BLaER1 (cell line): ENCODE results near the gene PTGDS.
"Not testable (repeated sequence)": the region's sequence is repeated elsewhere in the genome, so short reads cannot be mapped to it uniquely, and the experiment has no call there.

Experiments used
- H3K27ac ChIP-seq: shearing (Covaris generic); formaldehyde crosslinking; 2 replicates; pipeline ENCODE4 v1.8.1; 2022
- H3K27me3 ChIP-seq: shearing (Covaris generic); formaldehyde crosslinking; 2 replicates; pipeline ENCODE4 v1.8.1; 2022
- H3K36me3 ChIP-seq: shearing (Covaris generic); formaldehyde crosslinking; 2 replicates; pipeline ENCODE4 v1.8.1; 2022
- H3K4me1 ChIP-seq: shearing (Covaris generic); formaldehyde crosslinking; 2 replicates; pipeline ENCODE4 v1.8.1; 2022
- H3K4me2 ChIP-seq: shearing (Covaris generic); formaldehyde crosslinking; 2 replicates; pipeline ENCODE4 v1.8.1; 2022
- H3K4me3 ChIP-seq: shearing (Covaris generic); formaldehyde crosslinking; 2 replicates; pipeline ENCODE4 v1.8.1; 2022
- H3K9ac ChIP-seq: shearing (Covaris generic); formaldehyde crosslinking; 2 replicates; pipeline ENCODE4 v1.8.1; 2022
- H3K9me3 ChIP-seq: shearing (Covaris generic); formaldehyde crosslinking; 2 replicates; pipeline ENCODE4 v1.8.1; 2022
- H4K20me1 ChIP-seq: shearing (Covaris generic); formaldehyde crosslinking; 2 replicates; pipeline ENCODE4 v1.8.1; 2022
- Cebpa-rat ChIP-seq: shearing (Covaris generic); IDR thresholded peaks from 2 replicates; pipeline ENCODE4 v1.8.1; 2022

PTGDS gene

GRCh38 chr9:136996361-136997292 lies 19.3 kb downstream of the PTGDS start, which contains the start of gene CLIC3:
Gene CLIC3 (minus strand): TSS chr9:136996568. CDS start chr9:136996543, 25 bp downstream.
- peaks cover 24% of the 10 kb centered on the region for H4K20me1 ChIP-seq
- H3K4me3 ChIP-seq: no peak within 1 kb of the TSS
- peak within 1 kb of the TSS; percentile 46; the same call in 1 of the 2 replicates for H3K27ac ChIP-seq
- H3K36me3 ChIP-seq: peaks cover 15% of the 10 kb centered on the region
- peak within 1 kb of the TSS; percentile 84 for H3K4me2 ChIP-seq
- no peaks in the 10 kb centered on the region for H3K9me3 ChIP-seq
- no peak for TF ChIP-seq Cebpa-rat
- H3K4me1 ChIP-seq: peaks cover 77% of the 10 kb centered on the region
- H3K9ac ChIP-seq: peak within 1 kb of the TSS; percentile 66
- H3K27me3 ChIP-seq: no peaks in the 10 kb centered on the region

GRCh38 chr9:136997371-136997770 lies 20.1 kb downstream of the PTGDS start:
- peak overlapping the region; percentile 84 for H3K4me2 ChIP-seq
- H3K27ac ChIP-seq: no peak overlapping the region
- H3K27me3 ChIP-seq: no peaks in the 10 kb centered on the region
- peaks cover 24% of the 10 kb centered on the region for H4K20me1 ChIP-seq
- H3K9me3 ChIP-seq: no peaks in the 10 kb centered on the region
- H3K4me3 ChIP-seq: no peak overlapping the region
- no peak for TF ChIP-seq Cebpa-rat
- peaks cover 75% of the 10 kb centered on the region for H3K4me1 ChIP-seq
- H3K36me3 ChIP-seq: peaks cover 15% of the 10 kb centered on the region
- H3K9ac ChIP-seq: no peak overlapping the region

- Histone ChIP-seq H3K27ac (no peak overlapping the region), H4K20me1 (peaks cover 20% of the 10 kb centered on the region), H3K4me3 (no peak overlapping the region), H3K27me3 (no peaks in the 10 kb centered on the region), H3K9me3 (no peaks in the 10 kb centered on the region), H3K36me3 (peaks cover 15% of the 10 kb centered on the region), H3K4me2 (peak overlapping the region; percentile 84), H3K9ac (no peak overlapping the region), H3K4me1 (peaks cover 72% of the 10 kb centered on the region)
- TF ChIP-seq Cebpa-rat: no peak
These were observed 20.5 kb downstream of the PTGDS start for GRCh38 chr9:136997830-136998234.

DNA sequence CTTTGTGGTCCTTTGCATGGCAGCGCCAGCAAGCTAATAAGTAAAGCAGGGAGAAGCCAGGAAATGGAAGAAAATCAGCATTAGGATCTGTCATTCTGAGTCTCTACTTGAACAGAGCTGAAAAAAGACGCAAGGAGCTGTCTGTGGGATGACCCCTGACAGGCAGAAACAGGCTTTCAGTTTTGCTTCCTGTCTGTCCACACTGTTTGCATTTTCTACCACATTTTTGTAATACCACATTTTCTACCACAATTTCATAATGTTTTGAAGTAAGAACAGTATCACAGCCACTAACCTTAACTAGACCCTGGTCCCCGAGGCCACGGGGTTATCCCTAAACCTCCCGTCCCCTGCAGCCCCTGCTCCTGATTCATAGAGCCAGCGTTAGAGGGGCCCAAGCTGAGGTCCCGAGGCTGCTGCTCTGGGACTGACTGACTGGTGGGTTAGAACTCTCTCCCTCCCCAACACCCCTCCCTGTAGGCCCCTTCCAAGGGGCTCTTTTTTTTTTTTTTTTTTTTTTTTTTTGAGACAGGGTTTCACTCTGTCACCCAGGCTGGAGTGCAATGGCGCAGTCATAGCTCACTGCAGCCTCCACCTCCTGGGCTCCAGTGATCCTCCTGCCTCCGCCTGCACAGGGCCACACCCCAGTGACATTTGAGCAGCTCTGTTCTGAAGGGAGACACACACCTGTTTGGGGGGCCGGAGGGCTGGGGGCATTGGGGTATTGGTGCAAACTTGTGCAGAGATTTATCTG lies 23.1 kb downstream of the PTGDS start:
- Histone ChIP-seq H3K4me3 (no peak overlapping the region), H3K27me3 (no peaks in the 10 kb centered on the region), H3K9me3 (peaks cover 11% of the 10 kb centered on the region; the same call in 1 of the 2 replicates), H3K4me1 (peaks cover 53% of the 10 kb centered on the region), H3K9ac (no peak overlapping the region), H3K27ac (0 out of 2 replicates have a peak overlapping the region, but pooled peaks have one; percentile 2), H3K4me2 (peak overlapping the region; percentile 46), H3K36me3 (no peaks in the 10 kb centered on the region), H4K20me1 (0 out of 2 replicates have a peak, but pooled peaks cover 5% of the 10 kb centered on the region)
- no peak for TF ChIP-seq Cebpa-rat

DNA sequence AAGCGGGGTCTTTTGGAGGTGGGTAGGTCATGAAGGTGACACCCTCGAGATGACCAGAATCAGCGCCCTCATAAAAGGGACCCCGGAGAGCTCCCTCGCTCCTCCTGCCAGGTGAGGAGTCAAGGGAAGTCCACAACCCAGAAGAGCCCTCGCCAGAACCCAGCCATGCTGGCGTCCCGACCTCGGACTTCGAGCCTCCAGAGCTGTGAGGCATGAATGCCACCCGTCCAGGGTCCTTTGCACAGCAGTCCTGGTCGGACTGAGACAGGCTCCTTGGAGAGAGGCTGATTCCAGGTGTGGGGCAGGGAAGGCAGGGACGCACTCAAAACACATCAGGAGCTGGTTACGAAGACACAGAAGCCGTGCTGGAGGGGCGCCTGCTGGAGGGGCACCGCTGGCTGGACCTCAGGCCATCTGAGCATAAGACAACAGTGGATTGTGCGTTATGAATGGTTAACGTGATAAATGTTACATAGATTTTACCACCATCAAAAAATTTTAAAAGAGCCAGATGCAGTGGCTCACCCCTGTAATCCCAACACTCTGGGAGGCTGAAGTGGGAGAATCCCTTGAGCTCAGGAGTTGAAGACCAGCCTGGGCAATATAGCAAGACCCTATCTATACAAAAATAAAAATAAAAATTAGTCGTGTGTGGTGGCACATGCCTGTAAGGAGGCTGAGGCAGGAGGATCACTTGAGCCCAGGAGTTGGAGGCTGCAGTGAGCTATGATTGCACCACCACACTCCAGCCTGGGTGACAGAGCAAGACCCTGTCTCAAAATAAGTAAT lies 24.7 kb downstream of the PTGDS start:
- Histone ChIP-seq H3K36me3 (no peaks in the 10 kb centered on the region), H3K9ac (no peak overlapping the region), H4K20me1 (no peaks in the 10 kb centered on the region), H3K4me1 (peaks cover 52% of the 10 kb centered on the region), H3K4me3 (no peak overlapping the region), H3K4me2 (no peak overlapping the region), H3K9me3 (peaks cover 15% of the 10 kb centered on the region; the same call in 1 of the 2 replicates), H3K27ac (no peak overlapping the region), H3K27me3 (no peaks in the 10 kb centered on the region)
- TF ChIP-seq Cebpa-rat: no peak

DNA sequence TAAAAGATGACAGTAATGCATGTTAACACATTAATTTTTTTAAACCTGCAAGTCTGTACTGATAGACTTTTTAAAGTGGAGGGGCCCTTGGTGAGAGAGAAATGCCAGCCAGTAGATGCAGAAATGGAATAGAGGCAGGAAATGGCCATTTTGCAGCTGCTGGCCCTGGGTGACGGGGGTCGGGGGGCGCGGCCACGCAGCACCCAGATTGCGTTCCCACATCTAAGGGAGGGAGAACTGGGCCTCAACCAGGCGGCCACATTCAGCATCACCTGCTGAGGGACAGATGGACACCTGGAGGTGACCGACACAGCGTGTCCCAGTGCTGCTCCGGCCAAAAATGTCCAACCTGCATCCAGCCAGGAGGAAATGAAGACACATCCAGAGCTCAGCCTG lies 25.3 kb downstream of the PTGDS start:
- Histone ChIP-seq H4K20me1 (no peaks in the 10 kb centered on the region), H3K4me2 (no peak overlapping the region), H3K9ac (no peak overlapping the region), H3K9me3 (peaks cover 15% of the 10 kb centered on the region; the same call in 1 of the 2 replicates), H3K36me3 (peaks cover 2% of the 10 kb centered on the region; the same call in 1 of the 2 replicates), H3K27ac (no peak overlapping the region), H3K27me3 (no peaks in the 10 kb centered on the region), H3K4me3 (no peak overlapping the region), H3K4me1 (peaks cover 51% of the 10 kb centered on the region)
- TF ChIP-seq Cebpa-rat: no peak

- Histone ChIP-seq H3K9me3 (peaks cover 15% of the 10 kb centered on the region; the same call in 1 of the 2 replicates), H3K4me1 (peaks cover 43% of the 10 kb centered on the region)
- H3K27me3 ChIP-seq, H3K27ac ChIP-seq, H3K36me3 ChIP-seq, H3K4me3 ChIP-seq, H3K9ac ChIP-seq, H4K20me1 ChIP-seq, H3K4me2 ChIP-seq: not testable (repeated sequence)
These were observed 27.0 kb downstream of the PTGDS start for GRCh38 chr9:137004285-137004684.

- H3K4me2 ChIP-seq: peak overlapping the region; percentile 61
- H4K20me1 ChIP-seq: no peaks in the 10 kb centered on the region
- H3K4me3 ChIP-seq: no peak overlapping the region
- H3K36me3 ChIP-seq: peaks cover 17% of the 10 kb centered on the region; the same call in 1 of the 2 replicates
- no peak overlapping the region for H3K9ac ChIP-seq
- H3K9me3 ChIP-seq: peaks cover 15% of the 10 kb centered on the region; the same call in 1 of the 2 replicates
- 0 out of 2 replicates have a peak overlapping the region, but pooled peaks have one; percentile 26 for H3K27ac ChIP-seq
- no peaks in the 10 kb centered on the region for H3K27me3 ChIP-seq
- peaks cover 29% of the 10 kb centered on the region for H3K4me1 ChIP-seq
- no peak for TF ChIP-seq Cebpa-rat
These were observed 29.1 kb downstream of the PTGDS start for GRCh38 chr9:137006116-137007003.
